HG03135 (cell line): ENCODE results near the gene TRAF3IP1.
"Not testable (repeated sequence)": the region's sequence is repeated elsewhere in the genome, so short reads cannot be mapped to it uniquely, and the experiment has no call there.

ENCODE experiments used
- ATAC-seq: cut with Tn5 transposase; IDR thresholded peaks from one replicate; pipeline ENCODE4 v1.9.1; 2021; ENCODE audit warnings: mild to moderate bottlenecking, moderate library complexity; ENCODE audit not compliant: unreplicated experiment

TRAF3IP1 gene

GRCh38 chr2:238441262-238442114, 121.2 kb downstream of the TRAF3IP1 start:
- ATAC-seq: no peak

- not testable (repeated sequence) for ATAC-seq
Measured at GRCh38 chr2:238442257-238442656, 121.9 kb downstream of the TRAF3IP1 start.

GRCh38 chr2:238444242-238444641, 123.9 kb downstream of the TRAF3IP1 start:
- no peak for ATAC-seq

- no peak for ATAC-seq
Measured at GRCh38 chr2:238445409-238446190, 125.3 kb downstream of the TRAF3IP1 start.

GRCh38 chr2:238446371-238446770, 126.1 kb downstream of the TRAF3IP1 start:
- no peak for ATAC-seq

- ATAC-seq: no peak
Measured at GRCh38 chr2:238448031-238448955, 128.0 kb downstream of the TRAF3IP1 start.

- ATAC-seq: no peak
Measured at GRCh38 chr2:238449241-238449640, 128.9 kb downstream of the TRAF3IP1 start.

GRCh38 chr2:238449909-238450417, 129.6 kb downstream of the TRAF3IP1 start:
- ATAC-seq: no peak

- no peak for ATAC-seq
Measured at GRCh38 chr2:238450440-238450861, 130.1 kb downstream of the TRAF3IP1 start.
